ENCODE data around the gene KIAA1549. TPM values are rescaled to one million over a fixed set of nuclear protein-coding genes. Genes with fewer than 3 reads are reported as not detected.

Gene KIAA1549
- total RNA-seq, 1 experiment from 2014 or later: 18.7 TPM

- TF ChIP-seq, protein P1, sequence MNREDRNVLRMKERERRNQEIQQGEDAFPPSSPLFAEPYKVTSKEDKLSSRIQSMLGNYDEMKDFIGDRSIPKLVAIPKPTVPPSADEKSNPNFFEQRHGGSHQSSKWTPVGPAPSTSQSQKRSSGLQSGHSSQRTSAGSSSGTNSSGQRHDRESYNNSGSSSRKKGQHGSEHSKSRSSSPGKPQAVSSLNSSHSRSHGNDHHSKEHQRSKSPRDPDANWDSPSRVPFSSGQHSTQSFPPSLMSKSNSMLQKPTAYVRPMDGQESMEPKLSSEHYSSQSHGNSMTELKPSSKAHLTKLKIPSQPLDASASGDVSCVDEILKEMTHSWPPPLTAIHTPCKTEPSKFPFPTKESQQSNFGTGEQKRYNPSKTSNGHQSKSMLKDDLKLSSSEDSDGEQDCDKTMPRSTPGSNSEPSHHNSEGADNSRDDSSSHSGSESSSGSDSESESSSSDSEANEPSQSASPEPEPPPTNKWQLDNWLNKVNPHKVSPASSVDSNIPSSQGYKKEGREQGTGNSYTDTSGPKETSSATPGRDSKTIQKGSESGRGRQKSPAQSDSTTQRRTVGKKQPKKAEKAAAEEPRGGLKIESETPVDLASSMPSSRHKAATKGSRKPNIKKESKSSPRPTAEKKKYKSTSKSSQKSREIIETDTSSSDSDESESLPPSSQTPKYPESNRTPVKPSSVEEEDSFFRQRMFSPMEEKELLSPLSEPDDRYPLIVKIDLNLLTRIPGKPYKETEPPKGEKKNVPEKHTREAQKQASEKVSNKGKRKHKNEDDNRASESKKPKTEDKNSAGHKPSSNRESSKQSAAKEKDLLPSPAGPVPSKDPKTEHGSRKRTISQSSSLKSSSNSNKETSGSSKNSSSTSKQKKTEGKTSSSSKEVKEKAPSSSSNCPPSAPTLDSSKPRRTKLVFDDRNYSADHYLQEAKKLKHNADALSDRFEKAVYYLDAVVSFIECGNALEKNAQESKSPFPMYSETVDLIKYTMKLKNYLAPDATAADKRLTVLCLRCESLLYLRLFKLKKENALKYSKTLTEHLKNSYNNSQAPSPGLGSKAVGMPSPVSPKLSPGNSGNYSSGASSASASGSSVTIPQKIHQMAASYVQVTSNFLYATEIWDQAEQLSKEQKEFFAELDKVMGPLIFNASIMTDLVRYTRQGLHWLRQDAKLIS (CRISPR knock-in tag; IDR thresholded peaks at IDR 0.05; ENCODE audit: borderline replicate concordance): no peak
- TF ChIP-seq, protein P2, sequence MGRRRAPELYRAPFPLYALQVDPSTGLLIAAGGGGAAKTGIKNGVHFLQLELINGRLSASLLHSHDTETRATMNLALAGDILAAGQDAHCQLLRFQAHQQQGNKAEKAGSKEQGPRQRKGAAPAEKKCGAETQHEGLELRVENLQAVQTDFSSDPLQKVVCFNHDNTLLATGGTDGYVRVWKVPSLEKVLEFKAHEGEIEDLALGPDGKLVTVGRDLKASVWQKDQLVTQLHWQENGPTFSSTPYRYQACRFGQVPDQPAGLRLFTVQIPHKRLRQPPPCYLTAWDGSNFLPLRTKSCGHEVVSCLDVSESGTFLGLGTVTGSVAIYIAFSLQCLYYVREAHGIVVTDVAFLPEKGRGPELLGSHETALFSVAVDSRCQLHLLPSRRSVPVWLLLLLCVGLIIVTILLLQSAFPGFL (CRISPR knock-in tag; IDR thresholded peaks at IDR 0.05; ENCODE audit: borderline replicate concordance): no peak
- TF ChIP-seq FOXP4 (CRISPR knock-in tag; IDR thresholded peaks at IDR 0.05) (no peak), ZNF263 (CRISPR knock-in tag; IDR thresholded peaks at IDR 0.05; ENCODE audit: low read depth) (no peak), GRHL2 (CRISPR knock-in tag; IDR thresholded peaks at IDR 0.05; ENCODE audit: insufficient replicate concordance, severe bottlenecking) (no peak), ZNF232 (CRISPR knock-in tag; IDR thresholded peaks at IDR 0.05) (no peak), CREB1 (CRISPR knock-in tag; IDR thresholded peaks at IDR 0.05) (no peak), JAZF1 (CRISPR knock-in tag; IDR thresholded peaks at IDR 0.05) (no peak), AR (CRISPR knock-in tag; IDR thresholded peaks at IDR 0.05) (no peak), PRRX2 (CRISPR knock-in tag; IDR thresholded peaks at IDR 0.05) (no peak)
- TF ChIP-seq, protein P3, sequence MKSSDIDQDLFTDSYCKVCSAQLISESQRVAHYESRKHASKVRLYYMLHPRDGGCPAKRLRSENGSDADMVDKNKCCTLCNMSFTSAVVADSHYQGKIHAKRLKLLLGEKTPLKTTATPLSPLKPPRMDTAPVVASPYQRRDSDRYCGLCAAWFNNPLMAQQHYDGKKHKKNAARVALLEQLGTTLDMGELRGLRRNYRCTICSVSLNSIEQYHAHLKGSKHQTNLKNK (CRISPR knock-in tag; IDR thresholded peaks at IDR 0.05): no peak
- TF ChIP-seq, protein P4, sequence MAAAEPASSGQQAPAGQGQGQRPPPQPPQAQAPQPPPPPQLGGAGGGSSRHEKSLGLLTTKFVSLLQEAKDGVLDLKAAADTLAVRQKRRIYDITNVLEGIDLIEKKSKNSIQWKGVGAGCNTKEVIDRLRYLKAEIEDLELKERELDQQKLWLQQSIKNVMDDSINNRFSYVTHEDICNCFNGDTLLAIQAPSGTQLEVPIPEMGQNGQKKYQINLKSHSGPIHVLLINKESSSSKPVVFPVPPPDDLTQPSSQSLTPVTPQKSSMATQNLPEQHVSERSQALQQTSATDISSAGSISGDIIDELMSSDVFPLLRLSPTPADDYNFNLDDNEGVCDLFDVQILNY (CRISPR knock-in tag; IDR thresholded peaks at IDR 0.05): no peak
These were observed 120.1 kb downstream of the KIAA1549 start (continued) for GRCh38 chr7:138861051-138861450.

DNA sequence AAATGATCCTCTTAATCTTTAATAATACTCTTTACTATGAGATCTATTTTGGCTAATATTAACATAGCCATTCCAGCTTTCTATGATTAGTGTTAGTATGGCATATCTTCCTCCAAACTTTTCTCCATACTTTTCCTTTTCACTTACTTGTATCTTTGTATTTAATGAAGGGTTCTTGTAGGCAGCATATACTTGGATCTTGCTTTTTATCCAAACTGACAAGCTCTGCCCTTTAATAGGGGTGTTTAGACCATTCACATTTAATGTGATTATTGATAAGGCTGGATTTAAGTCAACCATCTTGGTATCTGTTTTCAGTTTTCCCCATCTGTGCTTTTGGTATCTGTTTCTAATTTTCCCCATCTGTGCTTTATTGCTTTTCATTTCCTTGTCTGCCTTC, 123.5 kb downstream of the KIAA1549 start:
- Mint-ChIP-seq H3K27ac (no peak overlapping the region), H3K36me3 (peaks cover 58% of the 10 kb centered on the region), H3K27me3 (ENCODE audit: low read depth) (no peaks in the 10 kb centered on the region; the same call in 1 of the 2 replicates), H3K9me3 (peaks cover 26% of the 10 kb centered on the region), H3K4me3 (no peak overlapping the region), H3K4me1 (peaks cover 29% of the 10 kb centered on the region)
- no peak for ATAC-seq
- POLR2A ChIA-PET: no interaction called here
- CTCF ChIA-PET: no interaction called here
- DNase-seq (ENCODE audit: low spot score): no peak
- TF ChIP-seq, protein P5, sequence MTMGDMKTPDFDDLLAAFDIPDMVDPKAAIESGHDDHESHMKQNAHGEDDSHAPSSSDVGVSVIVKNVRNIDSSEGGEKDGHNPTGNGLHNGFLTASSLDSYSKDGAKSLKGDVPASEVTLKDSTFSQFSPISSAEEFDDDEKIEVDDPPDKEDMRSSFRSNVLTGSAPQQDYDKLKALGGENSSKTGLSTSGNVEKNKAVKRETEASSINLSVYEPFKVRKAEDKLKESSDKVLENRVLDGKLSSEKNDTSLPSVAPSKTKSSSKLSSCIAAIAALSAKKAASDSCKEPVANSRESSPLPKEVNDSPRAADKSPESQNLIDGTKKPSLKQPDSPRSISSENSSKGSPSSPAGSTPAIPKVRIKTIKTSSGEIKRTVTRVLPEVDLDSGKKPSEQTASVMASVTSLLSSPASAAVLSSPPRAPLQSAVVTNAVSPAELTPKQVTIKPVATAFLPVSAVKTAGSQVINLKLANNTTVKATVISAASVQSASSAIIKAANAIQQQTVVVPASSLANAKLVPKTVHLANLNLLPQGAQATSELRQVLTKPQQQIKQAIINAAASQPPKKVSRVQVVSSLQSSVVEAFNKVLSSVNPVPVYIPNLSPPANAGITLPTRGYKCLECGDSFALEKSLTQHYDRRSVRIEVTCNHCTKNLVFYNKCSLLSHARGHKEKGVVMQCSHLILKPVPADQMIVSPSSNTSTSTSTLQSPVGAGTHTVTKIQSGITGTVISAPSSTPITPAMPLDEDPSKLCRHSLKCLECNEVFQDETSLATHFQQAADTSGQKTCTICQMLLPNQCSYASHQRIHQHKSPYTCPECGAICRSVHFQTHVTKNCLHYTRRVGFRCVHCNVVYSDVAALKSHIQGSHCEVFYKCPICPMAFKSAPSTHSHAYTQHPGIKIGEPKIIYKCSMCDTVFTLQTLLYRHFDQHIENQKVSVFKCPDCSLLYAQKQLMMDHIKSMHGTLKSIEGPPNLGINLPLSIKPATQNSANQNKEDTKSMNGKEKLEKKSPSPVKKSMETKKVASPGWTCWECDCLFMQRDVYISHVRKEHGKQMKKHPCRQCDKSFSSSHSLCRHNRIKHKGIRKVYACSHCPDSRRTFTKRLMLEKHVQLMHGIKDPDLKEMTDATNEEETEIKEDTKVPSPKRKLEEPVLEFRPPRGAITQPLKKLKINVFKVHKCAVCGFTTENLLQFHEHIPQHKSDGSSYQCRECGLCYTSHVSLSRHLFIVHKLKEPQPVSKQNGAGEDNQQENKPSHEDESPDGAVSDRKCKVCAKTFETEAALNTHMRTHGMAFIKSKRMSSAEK (CRISPR knock-in tag; IDR thresholded peaks at IDR 0.05; ENCODE audit: borderline replicate concordance): no peak
- TF ChIP-seq FOXJ3 (CRISPR knock-in tag; IDR thresholded peaks at IDR 0.05; ENCODE audit: borderline replicate concordance) (no peak), ZNF232 (CRISPR knock-in tag; IDR thresholded peaks at IDR 0.05) (no peak), USF1 (CRISPR knock-in tag; IDR thresholded peaks at IDR 0.05) (no peak), RELA (CRISPR knock-in tag; IDR thresholded peaks at IDR 0.05; ENCODE audit: borderline replicate concordance) (no peak), SMAD3 (CRISPR knock-in tag; IDR thresholded peaks at IDR 0.05; ENCODE audit: borderline replicate concordance) (no peak), MYBL2 (CRISPR knock-in tag; IDR thresholded peaks at IDR 0.05) (no peak), NR2C2 (CRISPR knock-in tag; IDR thresholded peaks at IDR 0.05) (no peak)
- TF ChIP-seq, protein P3 (CRISPR knock-in tag; IDR thresholded peaks at IDR 0.05): no peak

Measured in WTC11 (cell line).